SU-DHL-6 (cell line): ENCODE results near the gene CFAP65.

Source experiments
- H2AFZ ChIP-seq: fragments of 200-600 bp; sonication (generic); 2 replicates; pipeline ENCODE4 v1.6.1; 2014; ENCODE audit warnings: low read depth, mild to moderate bottlenecking, moderate library complexity, mixed read lengths, antibody characterized with exemption, low read length; ENCODE audit not compliant: severe bottlenecking
- H3F3A ChIP-seq: fragments of 200-600 bp; shearing (Covaris generic); 2 replicates; pipeline ENCODE4 v1.6.0; 2016; ENCODE audit warnings: antibody characterized with exemption, mild to moderate bottlenecking; ENCODE audit not compliant: insufficient read depth
- H3K27ac ChIP-seq: fragments of 200-600 bp; sonication (generic); 2 replicates; pipeline ENCODE4 v1.5.1; 2016; ENCODE audit warnings: low read depth, mild to moderate bottlenecking, low read length, moderate library complexity, mixed read lengths
- H3K27me3 ChIP-seq: fragments of 200-600 bp; sonication (generic), shearing (Covaris generic); 2 replicates; pipeline ENCODE4 v1.6.0; 2014; ENCODE audit warnings: mild to moderate bottlenecking, low read length
- H3K36me3 ChIP-seq: fragments of 200-600 bp; sonication (generic); 2 replicates; pipeline ENCODE4 v1.6.1; 2014; ENCODE audit warnings: mild to moderate bottlenecking, low read length, mixed read lengths
- H3K4me2 ChIP-seq: fragments of 300-600, 200-600 bp; shearing (Covaris generic), sonication (generic); 2 replicates; pipeline ENCODE4 v1.6.0; 2014; ENCODE audit warnings: low read length, low read depth, mild to moderate bottlenecking; ENCODE audit not compliant: poor library complexity, severe bottlenecking
- H3K4me3 ChIP-seq: fragments of 200-600 bp; sonication (generic); 2 replicates; pipeline ENCODE4 v1.5.1; 2014; ENCODE audit warnings: antibody characterized with exemption, low read length, mild to moderate bottlenecking, mixed read lengths; ENCODE audit not compliant: insufficient read depth, poor library complexity, severe bottlenecking
- H3K79me2 ChIP-seq: fragments of 200-600 bp; sonication (generic); 2 replicates; pipeline ENCODE4 v1.6.1; 2014; ENCODE audit warnings: mild to moderate bottlenecking, low read length, moderate library complexity; ENCODE audit not compliant: insufficient read depth
- H3K9ac ChIP-seq: fragments of 200-600 bp; sonication (generic); 2 replicates; pipeline ENCODE4 v1.7.0; 2014; ENCODE audit warnings: mild to moderate bottlenecking, low read length
- H3K9me2 ChIP-seq: fragments of 200-600 bp; sonication (generic); replicated peaks from 2 replicates; pipeline ENCODE4 v1.6.1; 2014; ENCODE audit warnings: low read length; ENCODE audit not compliant: insufficient read depth
- H3K9me3 ChIP-seq: fragments of 200-600 bp; sonication (generic); 2 replicates; pipeline ENCODE4 v1.6.1; 2014; ENCODE audit warnings: low read length, mixed read lengths; ENCODE audit not compliant: insufficient read depth
- H4K20me1 ChIP-seq: fragments of 200-600 bp; sonication (generic); 2 replicates; pipeline ENCODE4 v1.6.1; 2014; ENCODE audit warnings: low read depth, mild to moderate bottlenecking, antibody characterized with exemption, low read length, moderate library complexity, mixed read lengths
- CTCF ChIP-seq: fragments of 200-600 bp; sonication (generic); IDR thresholded peaks from one replicate; pipeline ENCODE4 v1.5.1; 2017; ENCODE audit warnings: antibody characterized with exemption, mild to moderate bottlenecking, low read length, moderate library complexity; ENCODE audit not compliant: insufficient read depth, poor library complexity, severe bottlenecking
- EZH2phosphoT487 ChIP-seq: fragments of 200-600 bp; sonication (generic), shearing (Covaris generic); conservative IDR thresholded peaks from 2 replicates; pipeline ENCODE4 v1.6.1; 2018; ENCODE audit warnings: mild to moderate bottlenecking, antibody characterized with exemption, low read length, moderate library complexity, mixed read lengths

Gene CFAP65

DNA sequence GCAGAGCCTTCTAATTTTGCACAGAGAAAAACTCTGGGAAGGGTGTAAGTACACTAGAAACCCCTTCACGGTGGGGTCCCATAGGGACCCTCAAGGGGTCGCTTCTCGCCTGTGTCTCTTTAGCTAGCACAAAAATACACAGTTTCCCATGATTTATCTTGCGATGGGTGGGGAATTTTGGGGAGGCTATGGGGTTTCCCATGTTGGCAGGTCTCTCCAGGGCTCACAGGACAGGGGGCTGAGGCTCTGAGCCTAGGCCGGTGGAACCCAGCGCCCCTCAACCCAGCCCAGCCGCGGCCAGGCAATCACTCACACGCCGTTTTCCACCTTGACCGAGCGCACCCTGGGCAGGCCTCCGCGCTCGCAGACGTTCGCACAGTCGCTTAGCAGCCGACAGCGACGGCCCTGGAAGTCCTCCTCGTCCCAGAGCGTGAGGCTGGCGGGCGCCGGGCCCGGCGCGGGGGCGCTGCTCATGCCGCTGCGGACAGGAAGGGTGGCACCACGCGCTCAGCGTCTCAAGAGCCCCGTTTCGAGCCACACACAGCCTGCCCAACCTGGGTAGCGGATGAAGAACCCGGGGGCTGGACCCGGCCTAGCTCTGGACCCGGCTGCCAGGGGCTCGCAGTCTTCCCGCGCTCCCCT lies 48.5 kb downstream of the CFAP65 start:
- no peak for TF ChIP-seq CTCF
- no peak for TF ChIP-seq EZH2phosphoT487
- no peaks in the 10 kb centered on the region for H3F3A ChIP-seq
- H3K79me2 ChIP-seq = no peaks in the 10 kb centered on the region
- no peak overlapping the region for H3K9ac ChIP-seq
- H3K36me3 ChIP-seq = no peaks in the 10 kb centered on the region
- no peak overlapping the region for H3K4me3 ChIP-seq
- H4K20me1 ChIP-seq = no peaks in the 10 kb centered on the region
- no peak overlapping the region for H3K4me2 ChIP-seq
- no peak overlapping the region for H2AFZ ChIP-seq
- H3K9me3 ChIP-seq = no peaks in the 10 kb centered on the region
- no peaks in the 10 kb centered on the region for H3K9me2 ChIP-seq
- no peak overlapping the region for H3K27ac ChIP-seq
- H3K27me3 ChIP-seq = no peaks in the 10 kb centered on the region

- no peaks in the 10 kb centered on the region for H3K9me3 ChIP-seq
- no peak overlapping the region for H3K9ac ChIP-seq
- no peak overlapping the region for H3K4me2 ChIP-seq
- H3K79me2 ChIP-seq = no peaks in the 10 kb centered on the region
- no peaks in the 10 kb centered on the region for H3K9me2 ChIP-seq
- H3K27ac ChIP-seq = no peak overlapping the region
- no peaks in the 10 kb centered on the region for H3K27me3 ChIP-seq
- no peak overlapping the region for H3K4me3 ChIP-seq
- no peak overlapping the region for H2AFZ ChIP-seq
- H4K20me1 ChIP-seq = no peaks in the 10 kb centered on the region
- H3F3A ChIP-seq = no peaks in the 10 kb centered on the region
- TF ChIP-seq EZH2phosphoT487 = no peak
- no peak for TF ChIP-seq CTCF
- H3K36me3 ChIP-seq = no peaks in the 10 kb centered on the region
Measured at GRCh38 chr2:218992196-218992595, 49.1 kb downstream of the CFAP65 start.

GRCh38 chr2:218991674-218992168 lies 49.6 kb downstream of the CFAP65 start:
- no peaks in the 10 kb centered on the region for H3K36me3 ChIP-seq
- no peak for TF ChIP-seq EZH2phosphoT487
- TF ChIP-seq CTCF = no peak
- no peaks in the 10 kb centered on the region for H3F3A ChIP-seq
- no peaks in the 10 kb centered on the region for H3K27me3 ChIP-seq
- no peak overlapping the region for H2AFZ ChIP-seq
- H4K20me1 ChIP-seq = no peaks in the 10 kb centered on the region
- no peak overlapping the region for H3K4me2 ChIP-seq
- no peak overlapping the region for H3K4me3 ChIP-seq
- no peak overlapping the region for H3K9ac ChIP-seq
- H3K9me3 ChIP-seq = no peaks in the 10 kb centered on the region
- H3K9me2 ChIP-seq = no peaks in the 10 kb centered on the region
- no peak overlapping the region for H3K27ac ChIP-seq
- H3K79me2 ChIP-seq = no peaks in the 10 kb centered on the region
